HG02571 (cell line): ENCODE data around the gene AP1S1.
"Not testable (repeated sequence)": the region's sequence is repeated elsewhere in the genome, so short reads cannot be mapped to it uniquely, and the experiment has no call there.

ENCODE experiments used
- ATAC-seq: cut with Tn5 transposase; IDR thresholded peaks from one replicate; pipeline ENCODE4 v1.9.1; 2021; ENCODE audit warnings: mild to moderate bottlenecking, moderate library complexity; ENCODE audit not compliant: unreplicated experiment

AP1S1 gene

DNA sequence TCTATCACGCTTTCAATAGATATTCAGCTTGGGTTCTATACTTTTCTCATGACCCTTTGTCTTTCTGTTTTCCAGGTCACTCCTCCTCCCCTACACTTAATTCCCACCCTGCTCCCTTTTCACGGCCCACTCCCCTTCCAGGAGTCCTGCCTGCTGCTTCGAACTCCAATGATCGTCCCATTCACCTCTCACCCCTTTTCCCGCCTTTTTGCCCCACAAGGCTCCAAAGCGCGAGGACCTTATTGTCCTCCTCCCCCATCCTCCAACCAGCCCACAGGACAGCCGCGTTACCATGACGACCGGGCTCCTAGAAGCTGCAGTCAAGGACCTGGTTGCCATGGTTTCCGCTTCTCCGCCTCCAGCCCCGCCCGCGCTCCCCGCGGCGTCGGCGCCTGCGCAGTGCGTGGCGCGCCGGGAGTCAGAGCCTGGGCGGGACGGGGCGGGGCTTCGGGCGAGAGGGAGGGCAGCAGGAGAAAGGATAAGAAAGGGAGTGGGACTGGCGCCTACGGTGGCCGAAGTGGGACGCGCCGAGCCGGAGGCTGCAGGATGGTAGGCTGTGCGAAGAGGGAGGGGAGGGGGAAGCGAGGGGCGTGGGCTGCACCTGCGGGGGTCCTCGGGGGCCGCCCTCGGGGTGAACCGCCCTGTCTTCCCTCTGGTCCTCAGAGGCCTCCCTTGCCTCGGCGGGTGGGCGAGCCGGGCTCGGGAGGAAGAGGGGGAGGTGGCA, at the start of gene AP1S1:
Gene AP1S1, plus strand, starts transcription at position 508 of the 724 bp plus-strand sequence. Its CDS starts 39 bp downstream, at position 547.
- peak; percentile 68 for ATAC-seq

DNA sequence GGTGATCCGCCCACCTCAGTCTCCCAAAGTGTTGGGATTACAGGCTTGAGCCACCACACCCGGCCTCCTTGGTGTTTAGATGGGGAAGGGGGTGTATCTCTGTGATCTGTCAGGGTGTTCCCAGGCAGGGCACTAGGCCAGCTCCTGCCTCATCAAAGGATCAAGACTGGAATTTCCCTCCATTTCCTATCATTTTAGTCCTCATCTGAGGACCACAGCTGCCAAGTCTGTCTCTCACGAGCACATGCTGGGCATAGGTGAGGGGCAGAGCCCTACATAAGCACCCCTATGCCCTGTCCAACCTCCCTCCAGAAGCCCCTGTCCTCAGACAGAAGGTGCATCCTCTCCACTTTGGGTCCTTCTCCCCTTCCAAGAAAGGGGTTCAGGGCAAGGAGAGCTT, 49.5 kb upstream of the AP1S1 start:
- ATAC-seq: no peak

DNA sequence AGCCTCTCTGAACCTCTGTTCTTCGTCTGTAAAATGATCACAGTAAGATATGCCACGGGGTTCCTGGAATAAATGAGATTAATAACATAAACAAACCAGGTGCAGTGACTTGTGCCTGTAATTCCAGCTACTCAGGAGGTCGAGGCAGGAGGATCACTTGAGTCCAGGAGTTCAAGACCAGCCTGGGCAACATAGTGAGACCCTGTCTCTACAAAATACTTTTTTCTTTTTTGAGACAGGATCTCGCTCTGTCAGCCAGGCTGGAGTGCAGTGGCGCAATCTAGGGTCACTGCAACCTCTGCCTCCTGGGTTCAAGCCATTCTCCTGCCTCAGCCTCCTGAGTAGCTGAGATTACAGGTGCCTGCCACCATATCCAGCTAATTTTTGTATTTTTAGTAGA, 49.0 kb upstream of the AP1S1 start:
- not testable (repeated sequence) for ATAC-seq

DNA sequence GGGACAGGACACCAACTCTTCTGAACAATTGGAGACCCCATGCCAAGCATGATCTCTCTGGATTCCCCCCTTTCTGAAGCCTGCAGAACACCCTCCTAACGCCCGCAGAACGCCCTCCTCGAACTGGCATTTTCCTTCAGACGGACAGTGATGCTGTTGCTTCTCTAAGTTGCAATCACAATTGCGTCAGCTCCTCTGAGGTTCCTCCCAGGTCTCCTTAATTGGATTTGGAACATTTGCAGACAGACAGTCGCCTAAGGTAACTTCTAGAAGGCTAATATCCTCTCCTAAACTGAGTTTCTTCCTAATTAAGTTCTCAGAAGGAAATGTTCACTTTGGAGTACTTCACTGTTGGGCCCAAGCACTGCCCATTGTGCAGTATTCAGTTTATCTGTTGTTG, 47.9 kb upstream of the AP1S1 start:
- ATAC-seq: no peak

DNA sequence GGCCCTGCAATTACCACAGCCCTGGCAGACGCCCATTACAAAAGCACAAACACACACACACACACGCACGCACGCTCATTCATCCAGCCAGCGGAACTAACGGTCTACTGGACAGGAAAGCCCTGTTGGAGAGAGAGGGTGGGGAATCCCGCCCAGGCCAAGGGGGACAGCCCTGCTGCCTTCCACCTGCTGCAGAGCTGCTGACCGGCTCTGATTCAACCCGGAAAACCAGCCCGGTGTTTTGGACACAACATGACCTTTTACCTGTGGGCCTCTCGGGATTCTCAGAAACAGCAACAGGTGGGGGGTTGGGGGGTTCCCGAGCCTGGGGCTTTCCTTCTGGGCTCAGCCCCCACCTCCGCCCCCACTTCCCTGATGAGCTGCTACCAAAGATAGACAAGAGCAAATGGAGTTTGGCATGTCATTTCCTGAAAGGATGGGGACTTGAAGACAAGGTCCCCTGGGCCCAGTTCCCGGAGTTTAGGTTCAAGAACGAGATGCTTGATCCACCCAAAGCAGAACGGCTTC, 45.9 kb upstream of the AP1S1 start:
- no peak for ATAC-seq

DNA sequence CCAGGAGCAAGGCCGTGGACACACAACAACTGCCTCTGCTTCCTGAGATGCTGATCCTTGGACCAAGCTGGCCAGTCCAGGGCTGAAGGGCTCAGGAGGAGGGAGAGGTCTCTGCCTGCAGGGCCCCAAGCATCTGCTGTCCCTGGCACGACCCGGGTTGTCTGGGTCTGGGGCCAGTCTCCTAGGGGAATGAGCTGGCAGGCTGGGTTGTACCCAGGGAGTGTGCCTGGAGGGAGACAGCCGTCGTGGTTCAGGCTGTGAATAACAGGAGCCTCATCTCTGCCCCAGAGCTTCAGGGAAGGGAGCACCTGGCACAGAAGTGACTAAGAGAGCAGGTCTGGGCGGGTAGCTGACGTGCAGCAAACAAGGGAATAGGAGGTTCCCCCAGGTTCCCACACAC, 45.3 kb upstream of the AP1S1 start:
- ATAC-seq: no peak

DNA sequence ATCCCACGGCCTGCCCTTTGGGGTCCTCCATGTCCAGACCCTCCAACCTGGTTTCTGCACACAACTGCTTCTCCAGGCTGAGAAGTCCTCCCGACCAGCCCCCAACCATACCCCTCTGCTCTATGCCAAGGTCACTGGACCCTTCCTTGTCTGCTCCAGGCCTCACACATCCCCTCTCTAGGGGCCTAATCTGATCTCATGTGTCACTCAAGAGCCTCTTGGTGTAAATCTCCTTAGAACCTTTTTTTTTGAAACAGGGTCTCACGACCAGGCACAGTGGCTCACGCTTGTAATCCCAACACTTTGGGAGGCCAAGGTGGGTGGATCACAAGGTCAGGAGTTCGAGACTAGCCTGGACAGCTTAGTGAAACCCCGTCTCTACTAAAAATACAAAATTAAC, 44.9 kb upstream of the AP1S1 start:
- ATAC-seq: no peak

DNA sequence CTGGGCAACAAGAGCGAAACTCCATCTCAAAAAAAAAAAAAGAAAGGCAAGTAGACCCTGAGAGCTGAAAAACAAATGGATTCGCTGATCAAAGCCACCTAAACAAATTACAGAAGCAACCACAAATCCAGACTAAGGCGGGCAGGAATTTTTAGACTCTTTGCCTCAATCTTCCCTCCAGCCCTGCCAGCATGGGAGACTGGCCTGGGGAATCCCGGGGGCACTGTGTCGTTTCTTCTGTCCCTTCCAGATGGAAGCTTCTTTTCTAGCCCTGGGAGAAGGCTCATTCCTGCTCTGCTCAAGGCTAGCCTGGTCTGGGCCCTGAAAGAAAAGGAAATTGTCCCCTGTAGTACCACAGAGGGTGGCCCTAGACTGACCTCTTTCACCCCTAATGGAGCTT, 43.0 kb upstream of the AP1S1 start:
- ATAC-seq: no peak

DNA sequence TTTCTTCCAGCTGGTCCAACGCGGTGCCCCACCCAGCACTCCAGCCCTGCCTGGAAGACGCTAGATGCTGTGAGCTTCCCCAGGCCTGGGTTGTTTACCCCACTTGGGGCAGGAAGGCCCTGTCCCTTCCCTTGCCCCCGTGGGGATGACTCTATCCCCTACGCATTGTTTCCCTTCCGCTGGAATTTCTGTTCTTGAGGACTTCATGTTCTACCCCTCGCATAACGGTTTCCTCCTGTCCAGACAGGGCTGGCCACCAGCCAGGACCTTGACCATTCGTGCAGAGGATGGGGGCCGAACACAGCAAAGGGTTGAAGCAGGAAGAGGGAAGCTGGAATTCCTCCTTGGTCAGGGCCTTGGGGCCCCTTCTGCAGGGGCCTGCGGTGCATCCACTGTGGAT, 42.0 kb upstream of the AP1S1 start:
- no peak for ATAC-seq

DNA sequence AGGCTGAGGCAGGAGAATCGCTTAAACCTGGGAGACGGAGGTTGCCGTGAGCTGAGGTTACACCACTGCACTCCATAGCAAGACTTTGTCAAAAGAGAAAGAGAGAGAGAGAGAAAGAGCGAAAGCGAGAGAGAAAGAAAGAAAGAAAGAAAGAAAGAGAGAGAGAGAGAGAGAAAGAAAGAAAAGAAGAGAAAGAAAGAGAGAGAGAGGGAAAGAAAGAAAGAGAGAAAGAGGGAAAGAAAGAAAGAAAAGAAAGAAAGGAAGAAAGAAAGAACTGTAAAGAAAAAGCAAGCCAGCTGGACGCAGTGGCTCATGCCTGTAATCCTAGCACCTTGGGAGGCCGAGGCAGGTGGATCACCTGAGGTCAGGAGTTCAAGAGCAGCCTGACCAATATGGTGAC, 41.1 kb upstream of the AP1S1 start:
- not testable (repeated sequence) for ATAC-seq

DNA sequence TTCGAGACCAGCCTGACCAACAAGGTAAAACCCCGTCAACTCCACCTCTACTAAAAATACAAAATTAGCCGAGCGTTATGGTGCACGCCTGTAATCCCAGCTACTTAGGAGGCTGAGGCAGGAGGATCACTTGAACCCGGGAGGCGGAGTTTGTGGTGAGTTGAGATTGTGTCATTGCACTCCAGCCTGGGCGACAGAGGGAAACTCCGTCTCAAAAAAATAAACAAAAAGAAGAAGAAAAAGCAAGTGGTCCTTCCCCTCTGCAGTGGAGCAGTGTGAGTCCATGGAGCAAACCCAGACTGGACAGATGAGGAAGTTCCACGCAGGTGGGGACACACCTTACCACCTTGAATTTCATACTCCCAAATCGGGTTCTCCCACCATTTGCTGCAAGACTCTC, 40.4 kb upstream of the AP1S1 start:
- ATAC-seq: no peak

DNA sequence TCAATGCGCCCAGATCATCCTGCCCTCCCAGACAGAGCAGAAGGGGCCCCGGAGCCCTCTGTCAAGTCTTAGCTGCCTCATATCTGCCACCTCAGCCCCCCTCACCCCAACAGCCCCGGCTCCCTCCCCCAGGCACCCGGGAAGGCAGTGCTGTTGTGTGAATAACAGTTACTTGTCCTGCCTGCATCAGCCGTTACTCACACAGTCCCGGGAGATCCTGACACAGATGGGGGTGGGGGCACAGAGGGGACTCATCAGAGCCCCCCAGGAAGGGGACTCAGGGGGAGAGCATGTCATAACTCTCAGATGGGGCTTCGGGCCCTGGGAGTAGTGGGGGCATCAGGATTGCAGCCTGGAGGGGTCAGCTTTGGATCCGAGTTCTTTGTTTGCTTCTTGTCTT, 39.8 kb upstream of the AP1S1 start:
- no peak for ATAC-seq

DNA sequence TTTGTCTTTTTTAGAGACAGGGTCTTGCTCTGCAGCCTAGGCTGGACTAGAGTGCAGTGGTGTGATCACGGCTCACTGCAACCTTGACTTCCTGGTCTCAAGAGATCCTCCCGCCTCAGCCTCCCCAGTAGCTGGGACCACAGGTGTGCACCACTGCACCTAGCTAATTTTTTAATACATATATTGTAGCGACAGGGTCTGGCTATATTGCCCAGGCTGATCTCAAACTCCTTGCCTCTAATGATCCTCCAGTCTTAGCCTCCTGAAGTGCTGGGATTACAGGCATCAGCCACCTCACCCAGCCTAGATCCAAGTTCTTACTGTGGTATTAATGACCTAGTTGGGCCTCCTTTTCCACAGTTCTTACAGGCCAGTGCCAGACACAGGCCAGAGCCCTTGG, 39.1 kb upstream of the AP1S1 start:
- no peak for ATAC-seq

DNA sequence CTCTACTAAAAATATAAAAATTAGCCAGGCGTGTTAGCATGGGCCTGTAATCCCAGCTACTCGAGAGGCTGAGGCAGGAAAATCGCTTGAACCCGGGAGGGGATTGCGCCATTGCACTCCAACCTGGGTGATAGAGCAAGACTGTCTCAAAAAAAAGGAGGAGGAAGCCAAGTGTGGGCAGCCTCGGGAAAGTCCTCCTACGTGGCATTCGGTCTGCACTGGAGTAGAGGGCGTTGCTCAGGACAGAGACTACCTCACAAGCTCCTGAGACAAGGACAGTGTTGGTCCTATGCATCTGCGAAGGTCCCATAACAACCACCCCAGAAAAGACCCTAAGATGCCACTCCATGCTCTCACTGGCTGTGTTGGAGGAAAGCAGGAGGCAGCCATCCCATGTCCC, 37.4 kb upstream of the AP1S1 start:
- ATAC-seq: no peak

DNA sequence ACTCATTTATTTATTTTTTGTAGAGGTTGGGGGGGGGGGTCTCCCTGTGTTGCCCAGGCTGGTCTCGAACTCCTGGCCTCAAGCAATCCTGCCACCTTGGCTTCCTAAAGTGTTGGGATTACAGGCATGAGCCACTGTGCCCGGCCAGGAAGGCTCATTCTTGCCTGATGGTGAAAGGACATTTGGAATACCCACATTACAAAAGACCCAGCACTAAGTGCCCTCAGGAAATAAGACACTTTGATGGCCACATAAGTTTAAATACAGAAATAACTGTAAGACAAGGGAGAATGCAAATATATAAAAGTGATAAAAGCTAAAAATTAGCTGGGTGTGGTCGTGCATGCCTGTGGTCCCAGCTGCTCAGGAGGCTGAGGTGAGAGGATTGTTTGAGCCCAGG, 35.4 kb upstream of the AP1S1 start:
- ATAC-seq: no peak

DNA sequence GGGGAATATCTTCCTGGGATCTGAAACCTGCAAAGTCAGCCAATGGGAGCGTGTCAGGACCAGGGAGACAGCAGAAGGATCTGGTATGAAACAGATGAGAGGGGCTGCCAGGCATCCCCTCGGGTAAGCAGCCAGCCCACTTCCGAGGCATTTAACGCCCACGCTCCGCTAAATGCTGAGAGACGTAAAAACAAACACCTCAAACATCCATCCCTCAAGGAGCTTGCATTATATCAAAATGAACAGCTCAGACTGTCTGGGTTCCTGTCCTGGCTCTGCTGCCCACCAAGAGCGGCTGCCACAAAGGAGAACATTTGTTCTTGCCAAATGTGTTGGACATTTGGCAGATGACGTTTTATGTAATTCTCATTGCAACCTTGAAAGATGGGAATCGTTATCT, 34.4 kb upstream of the AP1S1 start:
- no peak for ATAC-seq

DNA sequence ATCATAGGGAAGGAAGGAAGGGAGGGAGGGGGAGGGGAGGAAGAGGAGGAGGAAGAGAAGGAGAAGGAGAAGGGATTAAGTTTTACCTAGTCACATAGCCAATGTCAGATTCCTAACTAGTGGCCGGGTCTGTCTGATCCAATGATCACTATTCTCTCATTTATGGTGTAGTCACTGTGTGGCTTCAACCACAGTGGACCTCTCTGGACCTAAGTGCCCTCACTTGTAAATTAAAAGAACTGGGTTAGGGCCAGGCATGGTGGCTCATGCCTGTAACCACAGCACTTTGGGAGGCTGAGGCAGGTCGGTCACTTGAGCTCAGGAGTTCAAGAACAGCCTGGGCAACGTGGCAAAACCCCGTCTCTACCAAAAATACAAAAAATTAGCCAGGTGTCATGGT, 34.0 kb upstream of the AP1S1 start:
- no peak for ATAC-seq

DNA sequence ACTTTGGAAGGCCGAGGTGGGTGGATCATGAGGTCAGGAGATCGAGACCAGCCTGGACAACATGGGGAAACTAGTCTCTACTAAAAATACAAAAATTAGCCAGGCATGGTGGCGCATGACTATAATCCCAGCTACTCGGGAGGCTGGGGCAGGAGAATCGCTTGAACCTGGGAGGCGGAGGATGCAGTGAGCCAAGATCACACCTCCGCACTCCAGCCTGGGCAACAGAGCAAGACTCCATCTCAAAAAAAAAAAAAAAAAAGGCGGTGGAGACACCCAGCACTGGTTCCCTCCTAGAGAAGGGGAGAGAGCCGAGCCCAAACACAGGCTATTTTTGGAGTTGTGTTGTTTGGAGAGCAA, 32.7 kb upstream of the AP1S1 start:
- not testable (repeated sequence) for ATAC-seq

DNA sequence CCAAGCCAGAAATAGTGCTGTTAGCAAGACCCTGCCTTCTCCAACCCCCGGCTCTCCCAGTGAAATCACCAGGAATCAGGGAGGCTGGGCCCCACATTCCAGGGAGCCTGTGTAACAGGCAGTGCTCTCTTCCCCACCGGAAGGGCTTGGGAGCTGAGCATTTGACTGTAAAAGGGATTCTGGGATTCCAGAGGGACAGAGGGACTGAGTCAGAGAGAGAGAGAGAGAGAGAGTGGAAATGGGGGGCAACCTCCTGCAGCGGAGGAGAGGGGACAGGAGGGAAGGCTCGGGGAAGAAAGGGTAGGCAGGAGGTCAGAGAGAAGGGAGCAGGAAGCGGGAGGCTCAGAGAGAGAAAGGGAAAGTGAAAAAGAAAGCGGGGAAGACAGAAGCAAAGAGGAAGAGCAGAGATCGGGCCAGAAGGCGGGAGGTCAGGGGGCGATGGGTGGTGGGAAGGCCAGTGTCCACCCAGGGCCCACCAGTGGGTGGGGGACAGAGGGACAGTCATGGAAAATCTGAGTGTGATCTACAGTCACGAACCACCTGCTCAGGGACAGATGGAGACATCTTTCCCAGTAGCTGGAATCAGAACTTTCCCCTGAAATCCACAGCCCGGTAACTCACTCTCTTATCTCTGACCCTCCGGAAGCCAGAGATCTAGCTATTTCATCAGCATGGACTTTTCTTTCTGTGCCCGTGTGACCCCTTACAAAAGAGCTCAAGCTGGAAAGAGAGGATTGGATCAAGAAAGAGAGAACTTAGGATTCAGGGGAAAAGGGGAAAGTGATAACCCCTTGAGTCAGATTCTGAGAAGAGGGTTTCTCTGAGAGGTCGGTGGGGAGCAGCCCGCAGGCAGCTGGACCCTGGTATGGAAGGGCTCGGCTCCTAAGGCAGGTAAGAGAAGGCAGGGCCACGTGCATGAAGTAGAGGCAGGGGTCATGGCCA, 32.0 kb upstream of the AP1S1 start:
- no peak for ATAC-seq

DNA sequence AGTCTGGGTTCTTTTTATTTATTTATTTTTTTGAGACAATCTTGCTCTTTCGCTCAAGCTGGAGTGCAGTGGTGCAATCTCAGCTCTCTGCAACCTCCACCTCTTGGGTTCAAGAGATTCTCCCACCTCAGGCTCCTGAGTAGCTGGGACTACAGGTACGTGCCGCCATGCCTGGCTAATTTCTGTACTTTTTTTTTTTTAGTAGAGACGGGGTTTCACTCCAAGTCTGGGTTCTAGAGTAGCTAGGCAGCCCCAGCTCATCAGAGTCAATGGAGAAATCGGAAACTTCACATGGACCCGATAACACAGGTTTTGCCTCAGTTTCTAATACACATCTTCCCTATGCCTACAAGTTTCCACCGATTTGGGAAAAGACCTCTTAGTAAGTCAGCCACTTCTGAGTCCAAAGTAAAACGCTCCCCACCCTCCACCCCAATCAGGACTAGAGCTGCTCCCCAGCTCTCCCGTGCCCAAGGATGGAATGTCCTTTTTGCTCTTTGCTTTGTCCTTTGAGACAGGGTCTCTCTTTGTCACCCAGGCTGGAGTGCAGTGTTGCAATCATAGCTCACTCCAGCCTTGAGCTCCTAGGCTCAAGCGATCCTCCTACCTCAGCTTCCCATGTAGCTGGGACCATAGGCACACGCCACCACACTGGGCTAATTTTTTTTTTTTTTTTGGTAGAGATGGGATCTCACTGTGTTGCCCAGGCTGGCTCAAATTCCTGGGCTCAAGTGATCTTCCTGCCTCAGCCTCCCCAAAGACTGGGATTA, 31.2 kb upstream of the AP1S1 start:
- no peak for ATAC-seq

DNA sequence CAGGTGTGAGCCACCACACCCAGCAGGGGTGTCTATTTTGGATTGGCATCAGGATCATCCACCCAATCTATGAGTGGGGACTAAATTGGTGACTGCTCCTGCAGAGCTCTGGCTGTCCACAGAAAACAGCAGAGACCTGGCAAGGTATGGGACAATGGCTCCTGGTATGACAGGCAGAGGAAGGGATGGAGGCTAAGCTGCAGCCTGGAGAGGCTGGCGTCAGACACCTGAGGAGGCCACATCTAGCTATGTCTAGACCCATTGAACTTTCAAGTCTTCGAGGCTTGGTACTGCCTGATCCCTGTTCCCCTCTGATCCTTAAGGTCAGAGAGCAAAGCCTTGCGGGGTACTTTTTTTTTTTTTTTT, 30.6 kb upstream of the AP1S1 start:
- no peak for ATAC-seq
